HG03066 (cell line): ENCODE data around the gene TMEM202.
A peak's percentile ranks its signal among the peaks of the same experiment; 100 is the strongest.
"Not testable (repeated sequence)": the region's sequence is repeated elsewhere in the genome, so short reads cannot be mapped to it uniquely, and the experiment has no call there.

ENCODE experiments used
- ATAC-seq: cut with Tn5 transposase; IDR thresholded peaks from one replicate; pipeline ENCODE4 v1.9.1; 2021; ENCODE audit warnings: low read depth; ENCODE audit not compliant: unreplicated experiment

Gene TMEM202

GRCh38 chr15:72397796-72398588 lies at the start of gene TMEM202:
TSS of gene TMEM202 (plus strand) at chr15:72398305. CDS start at chr15:72398327, 22 bp downstream.
- ATAC-seq, result no peak

- ATAC-seq, result no peak
Observed at GRCh38 chr15:72353266-72353665, 44.8 kb upstream of the TMEM202 start.

GRCh38 chr15:72354496-72354895 lies 43.6 kb upstream of the TMEM202 start:
- ATAC-seq, result no peak

GRCh38 chr15:72358121-72358520 lies 40.0 kb upstream of the TMEM202 start:
- no peak for ATAC-seq

GRCh38 chr15:72358650-72359171 lies 39.4 kb upstream of the TMEM202 start:
- ATAC-seq, result peak; percentile 90

GRCh38 chr15:72361176-72361575 lies 36.9 kb upstream of the TMEM202 start:
- ATAC-seq, result no peak

- ATAC-seq, result peak; percentile 93
Observed at GRCh38 chr15:72365844-72366243, 32.3 kb upstream of the TMEM202 start.

- ATAC-seq, result no peak
Observed at GRCh38 chr15:72368325-72368724, 29.8 kb upstream of the TMEM202 start.

- ATAC-seq, result no peak
Observed at GRCh38 chr15:72368899-72369298, 29.2 kb upstream of the TMEM202 start.

- ATAC-seq, result no peak
Observed at GRCh38 chr15:72369964-72370363, 28.1 kb upstream of the TMEM202 start.

- no peak for ATAC-seq
Observed at GRCh38 chr15:72372361-72372760, 25.7 kb upstream of the TMEM202 start.

- ATAC-seq, result peak; percentile 48
Observed at GRCh38 chr15:72375501-72375845, 22.6 kb upstream of the TMEM202 start.

- peak; percentile 85 for ATAC-seq
Observed at GRCh38 chr15:72375846-72376581, 22.1 kb upstream of the TMEM202 start, which contains the start of gene HEXA. TSS of gene HEXA (minus strand) at chr15:72376014. CDS start at chr15:72375972, 42 bp downstream.

- ATAC-seq, result no peak
Observed at GRCh38 chr15:72377331-72377730, 20.8 kb upstream of the TMEM202 start.

GRCh38 chr15:72379106-72379505 lies 19.0 kb upstream of the TMEM202 start:
- ATAC-seq, result not testable (repeated sequence)

- ATAC-seq, result no peak
Observed at GRCh38 chr15:72379856-72380430, 18.2 kb upstream of the TMEM202 start.

- ATAC-seq, result no peak
Observed at GRCh38 chr15:72380743-72381142, 17.4 kb upstream of the TMEM202 start.

GRCh38 chr15:72382146-72382545 lies 16.0 kb upstream of the TMEM202 start:
- no peak for ATAC-seq

GRCh38 chr15:72387741-72388140 lies 10.4 kb upstream of the TMEM202 start:
- ATAC-seq, result no peak

- no peak for ATAC-seq
Observed at GRCh38 chr15:72389231-72389630, 8.9 kb upstream of the TMEM202 start.

GRCh38 chr15:72396331-72396730 lies 1.8 kb upstream of the TMEM202 start:
- ATAC-seq, result not testable (repeated sequence)
